Esophagus muscularis mucosa (tissue), 3 donors: ENCODE data around the gene AHRR.

Experiments used
- CTCF ChIP-seq, 3 experiments: fragments of 200-600 bp in 2 of 3; fragments of 450-650 bp in 1 of 3; sonication (generic) in 2 of 3; IDR thresholded peaks; one replicate each; pipeline ENCODE4 v1.5.1; 2017 to 2019; ENCODE audit warnings: antibody characterized with exemption in 3 of 3, mild to moderate bottlenecking in 2 of 3, moderate library complexity in 1 of 3
- POLR2A ChIP-seq: fragments of 450-650 bp; IDR thresholded peaks from one replicate; pipeline ENCODE4 v1.6.1; 2017; ENCODE audit warnings: antibody characterized with exemption, moderate library complexity, mild to moderate bottlenecking, low read depth

GRCh38 chr5:350355-350754 is 28.8 kb downstream of the AHRR start:
- TF ChIP-seq CTCF (IDR thresholded peaks at IDR 0.05) (no peak), POLR2A (no peak)
